Adrenal gland (tissue), 12 donors: ENCODE results near the gene ZC2HC1C. TPM values are rescaled to one million over a fixed set of nuclear protein-coding genes. Genes with fewer than 3 reads are reported as not detected.
"Not testable (repeated sequence)": the region's sequence is repeated elsewhere in the genome, so short reads cannot be mapped to it uniquely, and the experiment has no call there.

Experiments
- DNase-seq, 7 donors: peaks; one replicate each; pipeline ENCODE4 v3.0.0-alpha.2; 2019 to 2020
- H3K27ac ChIP-seq, 5 donors: fragments of 200-600 bp; sonication (generic) in 4 of 5; 1 replicate in 3 of 5; 2 replicates in 2 of 5; pipeline versions ENCODE4 v1.5.1 to v1.8.0; 2016 to 2020; ENCODE audit warnings: mild to moderate bottlenecking in 1 of 5
- H3K27me3 ChIP-seq: fragments of 200-600 bp; 2 replicates; pipeline ENCODE4 v1.8.0; 2021
- H3K36me3 ChIP-seq, 2 donors: fragments of 200-600 bp; replicated peaks in 1 of 2; 1 replicate in 1 of 2; 2 replicates in 1 of 2; pipeline versions ENCODE4 v1.5.1 to v1.8.0; 2018 to 2022
- H3K4me1 ChIP-seq, 2 donors: fragments of 200-600 bp; replicated peaks in 1 of 2; 1 replicate in 1 of 2; 2 replicates in 1 of 2; pipeline versions ENCODE4 v1.5.1 to v1.8.0; 2018 to 2021
- H3K4me3 ChIP-seq, 4 donors: fragments of 200-600 bp; sonication (generic) in 3 of 4; one replicate each; pipeline ENCODE4 v1.5.1; 2016 to 2018
- H3K9me3 ChIP-seq, 3 donors: fragments of 200-600 bp; sonication (generic) in 1 of 3; replicated peaks in 1 of 3; 1 replicate in 2 of 3; 2 replicates in 1 of 3; pipeline versions ENCODE4 v1.5.1 to v1.8.0; 2016 to 2021
- CTCF ChIP-seq, 6 experiments: fragments of 450-650 bp in 4 of 6; fragments of 200-600 bp in 2 of 6; sonication (generic) in 1 of 6; IDR thresholded peaks; 1 replicate in 5 of 6; 2 replicates in 1 of 6; pipeline versions ENCODE4 v1.5.1 to v1.8.0; 2016 to 2021; ENCODE audit warnings: antibody characterized with exemption in 6 of 6, mild to moderate bottlenecking in 2 of 6, moderate library complexity in 1 of 6
- POLR2A ChIP-seq, 2 donors: fragments of 450-650 bp; IDR thresholded peaks; one replicate each; pipeline ENCODE4 v1.6.1; 2017; ENCODE audit warnings: antibody characterized with exemption in 2 of 2, mild to moderate bottlenecking in 2 of 2, moderate library complexity in 1 of 2
- WGBS, 4 donors: extraction: QIAGEN DNeasy Blood & Tissue Kit in 2 of 4; methylation state at CpG; one replicate each; pipeline versions ENCODE4 v1.1.5 to v1.1.7; 2013 to 2017; 5-methylcytosine and 5-hydroxymethylcytosine counted together
- intact Hi-C, 2 donors: fragments of 100-400 bp; cut with DNase I; formaldehyde crosslinking; loops; one replicate each; pipeline versions ENCODE4 v1.14.1 to v1.15.0; 2022 to 2023
- polyA plus RNA-seq, 3 donors: library from polyadenylated mRNA; stranded (reverse); fragments of 200-250 nt in 2 of 3; fragments of 350-450 nt in 1 of 3; fragmentation: Illumina TruSeq in 1 of 3; extraction: RNeasy Lipid Tissue Mini Kit (QIAGEN cat#74804) in 1 of 3; gene quantifications; one replicate each; pipeline ENCODE4 v1.2.3, GENCODE V29; 2013 to 2014
- small RNA-seq, 2 donors: library from RNA; depleted of rRNA; stranded (forward); fragments of <200 nt; gene quantifications; one replicate each; pipeline ENCODE3, GENCODE V24; 2016
- total RNA-seq, 9 donors: library from RNA; depleted of rRNA in 4 of 9; stranded (reverse); fragments of >200 nt in 4 of 9; fragments of 120-200 nt in 1 of 9; fragmentation: NEBNext Ultra II Directional in 1 of 9; extraction: Animal tissue kit (Norgen Biotek cat#: 25700) in 1 of 9; gene quantifications; one replicate each; pipeline versions ENCODE4 v1.1.0 to v1.2.4, GENCODE V29; 2013 to 2023
- donor health status: healthy with polysubstance abuse.
- donor health status: Bipolar disorder and iron deficiency.
- donor health status: DM: yes; HTN: yes; CAD: no.
- donor health status: DM: no; HTN: no; CAD: no.
- donor health status: DM: no; HTN: no; CAD: no.
- donor health status: DM: yes; HTN: yes; CAD: no.

Gene ZC2HC1C
- total and polyA plus RNA-seq, 12 donors: 1.9 to 12.1 (median 6.0) TPM

DNA sequence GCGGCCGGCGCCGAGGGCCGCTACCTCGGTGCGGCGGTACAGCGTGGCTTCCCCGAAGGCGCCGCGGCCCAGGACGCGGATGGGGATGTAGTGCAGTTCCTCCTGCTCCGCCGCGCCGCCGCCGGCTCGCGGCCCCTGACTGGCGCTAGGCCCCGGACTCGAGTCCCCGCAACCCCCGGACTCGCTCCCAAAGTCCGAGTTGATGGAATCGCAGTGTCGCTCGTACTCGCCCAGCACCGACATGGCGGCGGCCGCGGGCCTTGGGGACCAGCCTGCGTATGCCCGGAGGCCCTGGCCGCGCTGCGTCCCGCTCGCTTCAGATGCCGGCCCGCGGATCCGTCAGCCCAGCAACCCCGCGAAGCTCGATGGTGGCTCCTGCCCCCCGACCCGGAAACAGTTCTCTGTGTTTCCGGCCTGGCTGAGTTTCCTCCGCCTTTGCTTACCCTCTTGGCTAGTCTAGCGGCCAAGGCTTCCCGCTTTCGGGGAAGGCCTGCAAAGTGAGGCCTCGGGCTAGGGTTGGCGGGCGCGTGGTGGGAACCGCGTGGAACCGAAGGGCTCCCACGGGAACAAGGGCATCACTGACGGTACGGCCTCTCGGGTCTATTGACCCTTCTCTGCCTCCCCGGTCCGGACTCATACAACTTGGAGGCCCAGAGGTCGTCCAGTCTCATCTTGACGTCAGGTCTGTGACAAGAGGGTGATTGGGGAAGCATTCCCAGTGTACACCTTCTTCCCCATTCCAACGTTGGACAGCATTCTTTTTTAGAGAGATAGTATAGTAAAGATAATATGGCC, 57.4 kb downstream of the ZC2HC1C start, which contains the start of gene NEK9:
TSS of gene NEK9 (minus strand) at position 370 of the 795 bp plus-strand sequence. CDS start at position 243, 127 bp downstream.
- TF ChIP-seq CTCF (IDR thresholded peaks at IDR 0.05) (peak in 1 of 6 experiments; percentile 20), POLR2A (IDR thresholded peaks at IDR 0.05) (peak; percentile 67 to 71)
- 0 to 3% (median 1%) methylated on average over 8 to 76 of the region's 76 CpGs for WGBS, 4 donors
- DNase-seq: peak; percentile 87 to 96 (median 92)
- no peaks in the 10 kb centered on the region for H3K36me3 ChIP-seq
- H3K4me3 ChIP-seq: peak within 1 kb of the TSS; percentile 37 to 84 (median 55)
- H3K27me3 ChIP-seq: no peaks in the 10 kb centered on the region
- intact Hi-C loops: no loop called here
- H3K27ac ChIP-seq: peak within 1 kb of the TSS; percentile 87 to 96 (median 93)
- H3K4me1 ChIP-seq: peaks cover 11 to 43% of the 10 kb centered on the region in 2 donors
- no peaks in the 10 kb centered on the region for H3K9me3 ChIP-seq

GRCh38 chr14:75127474-75127820, 58.0 kb downstream of the ZC2HC1C start:
- Histone ChIP-seq H3K27ac (peak overlapping the region; percentile 87 to 96 (median 93)), H3K4me3 (peak overlapping the region; percentile 37 to 84 (median 55)), H3K4me1 (peaks cover 11 to 43% of the 10 kb centered on the region in 2 donors)
- H3K36me3 ChIP-seq, H3K27me3 ChIP-seq, H3K9me3 ChIP-seq, intact Hi-C loops: not testable (repeated sequence)
- 12 to 28% (median 21%) methylated on average over 15 to 16 of the region's 16 CpGs for WGBS, 4 donors
- peak in 2 of 7 donors; percentile 29 to 39 for DNase-seq

GRCh38 chr14:75127903-75128595, 58.6 kb downstream of the ZC2HC1C start:
- intact Hi-C loops: no loop called here
- peak overlapping the region in 4 of 5 donors; percentile 87 to 96 (median 94) for H3K27ac ChIP-seq
- TF ChIP-seq CTCF (IDR thresholded peaks at IDR 0.05): no peak
- no peak for TF ChIP-seq POLR2A (IDR thresholded peaks at IDR 0.05)
- no peaks in the 10 kb centered on the region for H3K36me3 ChIP-seq
- peaks cover 11 to 43% of the 10 kb centered on the region in 2 donors for H3K4me1 ChIP-seq
- peak overlapping the region in 2 of 4 donors; percentile 61 to 84 for H3K4me3 ChIP-seq
- no peaks in the 10 kb centered on the region for H3K27me3 ChIP-seq
- DNase-seq: no peak
- WGBS, 4 donors: 54 to 70% (median 65%) methylated on average over 10 of the region's 10 CpGs
- H3K9me3 ChIP-seq: no peaks in the 10 kb centered on the region

GRCh38 chr14:75128596-75128990, 59.2 kb downstream of the ZC2HC1C start:
- intact Hi-C loops: no loop called here
- H3K4me1 ChIP-seq: peaks cover 11 to 43% of the 10 kb centered on the region in 2 donors
- H3K27ac ChIP-seq: no peak overlapping the region
- H3K36me3 ChIP-seq: peaks cover 0 to 2% of the 10 kb centered on the region in 2 donors
- H3K27me3 ChIP-seq: no peaks in the 10 kb centered on the region
- no peaks in the 10 kb centered on the region for H3K9me3 ChIP-seq
- WGBS, 4 donors: 89 to 93% (median 91%) methylated on average over 5 of the region's 5 CpGs
- DNase-seq: no peak
- TF ChIP-seq POLR2A (IDR thresholded peaks at IDR 0.05) (no peak), CTCF (IDR thresholded peaks at IDR 0.05) (no peak)
- no peak overlapping the region for H3K4me3 ChIP-seq

Small RNAs within 50 kb of the gene (small RNA-seq; reads per million reads assigned to genes)
- 0 reads per million in 2 donors for gene HIF1AP1
- gene RNU6-689P: 0 reads per million in 2 donors

Other genes with a start within 250 kb of the ZC2HC1C start
- not detected for gene PROX2, start 193.5 kb upstream of the ZC2HC1C start, total RNA-seq
- gene PROX2, start 193.5 kb upstream of the ZC2HC1C start, polyA plus RNA-seq: under 1 TPM in 1 of 3 donors, not detected in 2; 0.08 TPM
- gene DLST, start 187.7 kb upstream of the ZC2HC1C start, total RNA-seq: 100 to 1,000 TPM in 8 of 9 donors, 10 to 100 TPM in 1; 60.6 to 205 (median 156) TPM
- 100 to 1,000 TPM in 1 of 3 donors, 10 to 100 TPM in 2; 42.0 to 137 (median 54.0) TPM for gene DLST, start 187.7 kb upstream of the ZC2HC1C start, polyA plus RNA-seq
- 10 to 100 TPM in 1 of 9 donors, 1 to 10 TPM in 8; 2.0 to 23.9 (median 4.3) TPM for gene RPS6KL1, start 146.4 kb upstream of the ZC2HC1C start, total RNA-seq
- gene RPS6KL1, start 146.4 kb upstream of the ZC2HC1C start, polyA plus RNA-seq: 10 to 100 TPM in 2 of 3 donors, 1 to 10 TPM in 1; 3.9 to 28.2 (median 12.3) TPM
- 10 to 100 TPM in 3 of 9 donors, 1 to 10 TPM in 6; 1.7 to 12.7 (median 5.0) TPM for gene PGF, start 114.0 kb upstream of the ZC2HC1C start, total RNA-seq
- gene PGF, start 114.0 kb upstream of the ZC2HC1C start, polyA plus RNA-seq: 1 to 10 TPM; 1.7 to 5.1 (median 4.5) TPM
- 10 to 100 TPM; 20.6 to 90.9 (median 52.0) TPM for gene EIF2B2, start 66.7 kb upstream of the ZC2HC1C start, total RNA-seq
- 10 to 100 TPM; 23.4 to 90.2 (median 32.8) TPM for gene EIF2B2, start 66.7 kb upstream of the ZC2HC1C start, polyA plus RNA-seq
- 10 to 100 TPM; 22.2 to 51.4 (median 27.7) TPM for gene MLH3, start 18.2 kb upstream of the ZC2HC1C start, total RNA-seq
- 10 to 100 TPM; 25.6 to 47.9 (median 46.8) TPM for gene MLH3, start 18.2 kb upstream of the ZC2HC1C start, polyA plus RNA-seq
- gene ACYP1, start 5.6 kb upstream of the ZC2HC1C start, total RNA-seq: 10 to 100 TPM; 11.5 to 36.5 (median 17.8) TPM
- 10 to 100 TPM; 23.2 to 73.0 (median 66.8) TPM for gene ACYP1, start 5.6 kb upstream of the ZC2HC1C start, polyA plus RNA-seq
- gene NEK9, start 57.4 kb downstream of the ZC2HC1C start, total RNA-seq: 100 to 1,000 TPM in 4 of 9 donors, 10 to 100 TPM in 5; 39.2 to 165 (median 77.1) TPM
- 10 to 100 TPM; 51.7 to 73.6 (median 62.6) TPM for gene NEK9, start 57.4 kb downstream of the ZC2HC1C start, polyA plus RNA-seq
- gene TMED10, start 107.0 kb downstream of the ZC2HC1C start, total RNA-seq: 100 to 1,000 TPM; 156 to 509 (median 354) TPM
- 100 to 1,000 TPM in 1 of 3 donors, 10 to 100 TPM in 2; 33.7 to 532 (median 65.3) TPM for gene TMED10, start 107.0 kb downstream of the ZC2HC1C start, polyA plus RNA-seq
- gene FOS, start 209.2 kb downstream of the ZC2HC1C start, total RNA-seq: 100 to 1,000 TPM in 5 of 9 donors, 10 to 100 TPM in 4; 47.9 to 393 (median 140) TPM
- 100 to 1,000 TPM in 2 of 3 donors, 10 to 100 TPM in 1; 63.2 to 129 (median 107) TPM for gene FOS, start 209.2 kb downstream of the ZC2HC1C start, polyA plus RNA-seq